ENCODE measurements around the gene MAN1C1.

The MAN1C1 gene

GRCh38 chr1:25744636-25745425 lies 128.2 kb downstream of the MAN1C1 start:
- no peak for TF ChIP-seq CTCF (IDR thresholded peaks at IDR 0.05)
- Histone ChIP-seq H3K4me3 (peak overlapping the region; percentile 49), H3K27ac (peak overlapping the region; percentile 91 to 96)
- DNase-seq (ENCODE audit: low spot score), result no peak

GRCh38 chr1:25746299-25747045 lies 129.9 kb downstream of the MAN1C1 start:
- no peak for TF ChIP-seq CTCF (IDR thresholded peaks at IDR 0.05)
- H3K4me3 ChIP-seq, result no peak overlapping the region

GRCh38 chr1:25747046-25747719 lies 130.6 kb downstream of the MAN1C1 start:
- TF ChIP-seq CTCF (IDR thresholded peaks at IDR 0.05), result no peak
- Histone ChIP-seq H3K27ac (no peak overlapping the region), H3K4me3 (no peak overlapping the region)
- DNase-seq (ENCODE audit: low spot score), result no peak

More at GRCh38 chr1:25746299-25747045, 129.9 kb downstream of the MAN1C1 start:
- DNase-seq (ENCODE audit: low spot score), result no peak
- no peak overlapping the region for H3K27ac ChIP-seq

- no peak for DNase-seq (ENCODE audit: low spot score)
- no peak for TF ChIP-seq CTCF (IDR thresholded peaks at IDR 0.05)
- Histone ChIP-seq H3K4me3 (no peak overlapping the region), H3K27ac (no peak overlapping the region)
These were observed 132.1 kb downstream of the MAN1C1 start for GRCh38 chr1:25748531-25749205.

- no peak for DNase-seq (ENCODE audit: low spot score)
- H3K4me3 ChIP-seq, result no peak overlapping the region
- TF ChIP-seq CTCF (IDR thresholded peaks at IDR 0.05), result no peak
- no peak overlapping the region for H3K27ac ChIP-seq
These were observed 134.5 kb downstream of the MAN1C1 start for GRCh38 chr1:25750923-25751605.

- no peak overlapping the region for H3K4me3 ChIP-seq
- H3K27ac ChIP-seq, result no peak overlapping the region
- no peak for TF ChIP-seq CTCF (IDR thresholded peaks at IDR 0.05)
- no peak for DNase-seq (ENCODE audit: low spot score)
These were observed 138.0 kb downstream of the MAN1C1 start for GRCh38 chr1:25754470-25755181.

Measured in coronary artery (tissue), 2 donors.